Measurements from ENCODE around the gene STX18. TPM values are rescaled to one million over a fixed set of nuclear protein-coding genes. Genes with fewer than 3 reads are reported as not detected.

STX18 gene
- total and polyA plus RNA-seq, 10 of the 15 experiments (the other 5 are each of a cell fraction or from before 2014, with no cell fraction given): 8.2 to 46.6 (median 31.1) TPM

DNA sequence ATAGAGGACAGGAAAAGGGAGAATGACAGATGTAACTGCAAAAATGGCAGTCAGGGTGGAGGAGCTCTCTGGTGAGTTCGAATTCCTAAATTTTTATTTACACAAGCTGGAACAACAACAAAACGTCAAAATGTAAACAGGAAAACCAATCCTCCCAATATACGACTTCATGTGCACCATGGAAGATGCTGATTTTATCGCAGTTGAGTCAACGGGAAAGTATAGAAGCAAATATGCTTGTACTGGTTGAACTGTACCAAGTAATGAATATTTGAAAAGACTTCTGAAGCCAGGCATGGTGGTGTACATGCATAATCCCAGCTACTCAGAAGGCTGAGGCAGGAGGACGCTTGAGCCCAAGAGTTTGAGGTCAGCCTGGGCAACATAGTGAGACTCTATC is 15.4 kb downstream of the STX18 start (continued):
- TF ChIP-seq, protein P1, sequence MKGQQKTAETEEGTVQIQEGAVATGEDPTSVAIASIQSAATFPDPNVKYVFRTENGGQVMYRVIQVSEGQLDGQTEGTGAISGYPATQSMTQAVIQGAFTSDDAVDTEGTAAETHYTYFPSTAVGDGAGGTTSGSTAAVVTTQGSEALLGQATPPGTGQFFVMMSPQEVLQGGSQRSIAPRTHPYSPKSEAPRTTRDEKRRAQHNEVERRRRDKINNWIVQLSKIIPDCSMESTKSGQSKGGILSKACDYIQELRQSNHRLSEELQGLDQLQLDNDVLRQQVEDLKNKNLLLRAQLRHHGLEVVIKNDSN (IDR thresholded peaks at IDR 0.05; ENCODE audit: borderline replicate concordance, extremely low read length, insufficient read depth, low read depth, low read length): no peak
- TF ChIP-seq TBL1XR1 (IDR thresholded peaks at IDR 0.05; ENCODE audit: low read depth, low read length) (no peak), YBX1 (IDR thresholded peaks at IDR 0.05) (no peak), RUNX3 (IDR thresholded peaks at IDR 0.05; ENCODE audit: low read length) (no peak), NBN (IDR thresholded peaks at IDR 0.05) (no peak), MEF2B (IDR thresholded peaks at IDR 0.05; ENCODE audit: partially characterized antibody, poor library complexity, severe bottlenecking) (no peak), SREBF2 (IDR thresholded peaks at IDR 0.05; ENCODE audit: low read length) (no peak)
- TF ChIP-seq, protein P2, sequence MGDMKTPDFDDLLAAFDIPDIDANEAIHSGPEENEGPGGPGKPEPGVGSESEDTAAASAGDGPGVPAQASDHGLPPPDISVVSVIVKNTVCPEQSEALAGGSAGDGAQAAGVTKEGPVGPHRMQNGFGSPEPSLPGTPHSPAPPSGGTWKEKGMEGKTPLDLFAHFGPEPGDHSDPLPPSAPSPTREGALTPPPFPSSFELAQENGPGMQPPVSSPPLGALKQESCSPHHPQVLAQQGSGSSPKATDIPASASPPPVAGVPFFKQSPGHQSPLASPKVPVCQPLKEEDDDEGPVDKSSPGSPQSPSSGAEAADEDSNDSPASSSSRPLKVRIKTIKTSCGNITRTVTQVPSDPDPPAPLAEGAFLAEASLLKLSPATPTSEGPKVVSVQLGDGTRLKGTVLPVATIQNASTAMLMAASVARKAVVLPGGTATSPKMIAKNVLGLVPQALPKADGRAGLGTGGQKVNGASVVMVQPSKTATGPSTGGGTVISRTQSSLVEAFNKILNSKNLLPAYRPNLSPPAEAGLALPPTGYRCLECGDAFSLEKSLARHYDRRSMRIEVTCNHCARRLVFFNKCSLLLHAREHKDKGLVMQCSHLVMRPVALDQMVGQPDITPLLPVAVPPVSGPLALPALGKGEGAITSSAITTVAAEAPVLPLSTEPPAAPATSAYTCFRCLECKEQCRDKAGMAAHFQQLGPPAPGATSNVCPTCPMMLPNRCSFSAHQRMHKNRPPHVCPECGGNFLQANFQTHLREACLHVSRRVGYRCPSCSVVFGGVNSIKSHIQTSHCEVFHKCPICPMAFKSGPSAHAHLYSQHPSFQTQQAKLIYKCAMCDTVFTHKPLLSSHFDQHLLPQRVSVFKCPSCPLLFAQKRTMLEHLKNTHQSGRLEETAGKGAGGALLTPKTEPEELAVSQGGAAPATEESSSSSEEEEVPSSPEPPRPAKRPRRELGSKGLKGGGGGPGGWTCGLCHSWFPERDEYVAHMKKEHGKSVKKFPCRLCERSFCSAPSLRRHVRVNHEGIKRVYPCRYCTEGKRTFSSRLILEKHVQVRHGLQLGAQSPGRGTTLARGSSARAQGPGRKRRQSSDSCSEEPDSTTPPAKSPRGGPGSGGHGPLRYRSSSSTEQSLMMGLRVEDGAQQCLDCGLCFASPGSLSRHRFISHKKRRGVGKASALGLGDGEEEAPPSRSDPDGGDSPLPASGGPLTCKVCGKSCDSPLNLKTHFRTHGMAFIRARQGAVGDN (IDR thresholded peaks at IDR 0.05): no peak
